MM.1S (cell line): ENCODE results near the gene MEAF6.

Experiments
- DNase-seq: peaks from one replicate; pipeline ENCODE4 v3.0.0-alpha.2; 2015
- H2AFZ ChIP-seq: fragments of 300-600 bp; sonication (generic); 2 replicates; pipeline ENCODE4 v1.6.0; 2016; ENCODE audit warnings: antibody characterized with exemption, low read length
- H3F3A ChIP-seq: fragments of 300-600 bp; sonication (generic); 2 replicates; pipeline ENCODE4 v1.6.1; 2016; ENCODE audit warnings: mild to moderate bottlenecking, antibody characterized with exemption, low read length, moderate library complexity, mixed read lengths; ENCODE audit not compliant: insufficient read depth
- H3K27ac ChIP-seq: fragments of 300-600 bp; sonication (generic); 2 replicates; pipeline ENCODE4 v1.5.1; 2016; ENCODE audit warnings: mild to moderate bottlenecking, low read length
- H3K27me3 ChIP-seq: fragments of 300-600 bp; sonication (generic); replicated peaks from 2 replicates; pipeline ENCODE4 v1.6.0; 2016; ENCODE audit warnings: low read length; ENCODE audit not compliant: insufficient read depth
- H3K36me3 ChIP-seq: fragments of 300-600 bp; sonication (generic); replicated peaks from 2 replicates; pipeline ENCODE4 v1.6.1; 2016; ENCODE audit warnings: mild to moderate bottlenecking, low read length, mixed read lengths; ENCODE audit not compliant: insufficient read depth
- H3K4me1 ChIP-seq: fragments of 300-600 bp; sonication (generic); 2 replicates; pipeline ENCODE4 v1.6.1; 2016; ENCODE audit warnings: low read length, mixed read lengths
- H3K4me2 ChIP-seq: fragments of 300-600 bp; sonication (generic); 2 replicates; pipeline ENCODE4 v1.6.0; 2016; ENCODE audit warnings: low read depth, low read length
- H3K4me3 ChIP-seq: fragments of 300-600 bp; sonication (generic); 2 replicates; pipeline ENCODE4 v1.5.1; 2016; ENCODE audit warnings: low read length, mixed read lengths
- H3K79me2 ChIP-seq: fragments of 300-600 bp; sonication (generic); 2 replicates; pipeline ENCODE4 v1.6.1; 2016; ENCODE audit warnings: mixed run types, low read length, mixed read lengths
- H3K9ac ChIP-seq: fragments of 300-600 bp; sonication (generic); 2 replicates; pipeline ENCODE4 v1.6.1; 2016; ENCODE audit warnings: low read length, mixed read lengths
- H3K9me2 ChIP-seq: fragments of 300-600 bp; sonication (generic); replicated peaks from 2 replicates; pipeline ENCODE4 v1.6.1; 2016; ENCODE audit warnings: mild to moderate bottlenecking, low read length, mixed read lengths; ENCODE audit not compliant: insufficient read depth
- H3K9me3 ChIP-seq: fragments of 300-600 bp; sonication (generic); replicated peaks from 2 replicates; pipeline ENCODE4 v1.6.1; 2016; ENCODE audit warnings: mild to moderate bottlenecking, low read length, mixed read lengths; ENCODE audit not compliant: insufficient read depth
- H4K20me1 ChIP-seq: fragments of 300-600 bp; sonication (generic); 2 replicates; pipeline ENCODE4 v1.6.1; 2016; ENCODE audit warnings: mild to moderate bottlenecking, low read length, moderate library complexity, mixed read lengths; ENCODE audit not compliant: insufficient read depth
- CTCF ChIP-seq: fragments of 300-600 bp; sonication (generic); IDR thresholded peaks from 2 replicates; pipeline ENCODE4 v1.5.1; 2016; ENCODE audit warnings: antibody characterized with exemption, low read length, mixed read lengths
- EZH2 ChIP-seq: fragments of 300-600 bp; sonication (generic); optimal IDR thresholded peaks from 2 replicates; pipeline ENCODE3; 2017; ENCODE audit warnings: low read depth, mild to moderate bottlenecking, antibody characterized with exemption, low read length, mixed read lengths
- EZH2phosphoT487 ChIP-seq: fragments of 300-600 bp; sonication (generic); IDR thresholded peaks from 2 replicates; pipeline ENCODE4 v1.6.1; 2018; ENCODE audit warnings: antibody characterized with exemption, low read length

MEAF6 gene

GRCh38 chr1:37501661-37502060, 12.9 kb downstream of the MEAF6 start:
- Histone ChIP-seq H3K4me1 (peaks cover 4% of the 10 kb centered on the region), H3K9ac (no peak overlapping the region), H3K79me2 (no peaks in the 10 kb centered on the region), H3K4me3 (no peak overlapping the region), H3K27ac (no peak overlapping the region), H3K36me3 (no peaks in the 10 kb centered on the region; the same call in 1 of the 2 replicates), H2AFZ (no peak overlapping the region), H3K9me3 (no peaks in the 10 kb centered on the region), H3F3A (no peaks in the 10 kb centered on the region), H3K9me2 (no peaks in the 10 kb centered on the region), H3K27me3 (no peaks in the 10 kb centered on the region), H3K4me2 (no peak overlapping the region), H4K20me1 (no peaks in the 10 kb centered on the region)
- no peak for DNase-seq
- TF ChIP-seq CTCF (no peak), EZH2phosphoT487 (no peak), EZH2 (no peak)

GRCh38 chr1:37498872-37499617, 15.5 kb downstream of the MEAF6 start:
- Histone ChIP-seq H3K27me3 (no peaks in the 10 kb centered on the region), H4K20me1 (no peaks in the 10 kb centered on the region), H3K9ac (no peak overlapping the region), H3F3A (no peaks in the 10 kb centered on the region), H3K9me3 (no peaks in the 10 kb centered on the region), H3K36me3 (no peaks in the 10 kb centered on the region; the same call in 1 of the 2 replicates), H3K4me2 (no peak overlapping the region), H3K27ac (no peak overlapping the region), H3K79me2 (no peaks in the 10 kb centered on the region), H3K4me1 (peaks cover 4% of the 10 kb centered on the region), H3K4me3 (no peak overlapping the region), H3K9me2 (no peaks in the 10 kb centered on the region), H2AFZ (no peak overlapping the region)
- TF ChIP-seq EZH2 (no peak), EZH2phosphoT487 (no peak), CTCF (no peak)
- no peak for DNase-seq

GRCh38 chr1:37497832-37498231, 16.7 kb downstream of the MEAF6 start:
- Histone ChIP-seq H3F3A (no peaks in the 10 kb centered on the region), H4K20me1 (no peaks in the 10 kb centered on the region), H3K9me2 (no peaks in the 10 kb centered on the region), H3K27ac (peak overlapping the region; percentile 6; the same call in 1 of the 2 replicates), H3K79me2 (no peaks in the 10 kb centered on the region), H3K4me2 (peak overlapping the region; percentile 27; the same call in 1 of the 2 replicates), H3K27me3 (no peaks in the 10 kb centered on the region), H3K4me1 (peaks cover 4% of the 10 kb centered on the region), H2AFZ (no peak overlapping the region), H3K36me3 (no peaks in the 10 kb centered on the region; the same call in 1 of the 2 replicates), H3K4me3 (no peak overlapping the region), H3K9me3 (no peaks in the 10 kb centered on the region), H3K9ac (no peak overlapping the region)
- DNase-seq = no peak
- no peak for TF ChIP-seq EZH2phosphoT487
- no peak for TF ChIP-seq CTCF
- TF ChIP-seq EZH2 = no peak
